ENCODE results near the gene CRIP2. TPM values are rescaled to one million over a fixed set of nuclear protein-coding genes. Genes with fewer than 3 reads are reported as not detected.

Gene CRIP2
- total and polyA plus RNA-seq, 7 donors: 23.1 to 71.8 (median 32.2) TPM

DNA sequence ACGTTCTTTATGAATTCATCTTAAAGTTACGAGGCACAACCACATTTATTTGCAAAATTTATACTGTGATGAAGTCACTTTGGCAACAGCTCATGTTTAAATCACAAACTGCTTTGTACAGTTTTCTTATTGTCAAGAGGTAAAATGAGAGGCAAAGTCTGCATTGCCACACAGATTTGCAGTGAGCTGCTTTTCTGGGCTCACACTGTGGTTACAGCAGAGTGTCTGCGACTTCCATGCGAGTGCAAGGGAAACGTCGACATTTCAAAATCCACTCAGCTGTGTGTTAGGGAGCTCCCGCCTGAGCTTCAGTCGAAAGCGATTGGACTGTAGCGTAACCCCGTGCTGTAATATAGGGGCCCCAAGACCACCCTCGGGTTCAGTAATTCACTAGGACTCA, 42.0 kb upstream of the CRIP2 start:
- H3K9me3 ChIP-seq: no peaks in the 10 kb centered on the region
- no peaks in the 10 kb centered on the region for H3K4me1 ChIP-seq
- 84 to 91% (median 88%) methylated on average over 12 of the region's 12 CpGs for WGBS, 3 donors
- no peaks in the 10 kb centered on the region for H3K36me3 ChIP-seq (ENCODE audit: insufficient read depth in 1 of 2, low read depth in 1 of 2)
- no peak overlapping the region for H3K4me3 ChIP-seq
- ATAC-seq: no peak
- no peak overlapping the region for H3K27ac ChIP-seq
- intact Hi-C loops (cut with DNase I): no loop called here
- H3K27me3 ChIP-seq (ENCODE audit: insufficient read depth in 3 of 3, low read length in 2 of 3): no peaks in the 10 kb centered on the region
- no peak for DNase-seq
- TF ChIP-seq, protein P1, sequence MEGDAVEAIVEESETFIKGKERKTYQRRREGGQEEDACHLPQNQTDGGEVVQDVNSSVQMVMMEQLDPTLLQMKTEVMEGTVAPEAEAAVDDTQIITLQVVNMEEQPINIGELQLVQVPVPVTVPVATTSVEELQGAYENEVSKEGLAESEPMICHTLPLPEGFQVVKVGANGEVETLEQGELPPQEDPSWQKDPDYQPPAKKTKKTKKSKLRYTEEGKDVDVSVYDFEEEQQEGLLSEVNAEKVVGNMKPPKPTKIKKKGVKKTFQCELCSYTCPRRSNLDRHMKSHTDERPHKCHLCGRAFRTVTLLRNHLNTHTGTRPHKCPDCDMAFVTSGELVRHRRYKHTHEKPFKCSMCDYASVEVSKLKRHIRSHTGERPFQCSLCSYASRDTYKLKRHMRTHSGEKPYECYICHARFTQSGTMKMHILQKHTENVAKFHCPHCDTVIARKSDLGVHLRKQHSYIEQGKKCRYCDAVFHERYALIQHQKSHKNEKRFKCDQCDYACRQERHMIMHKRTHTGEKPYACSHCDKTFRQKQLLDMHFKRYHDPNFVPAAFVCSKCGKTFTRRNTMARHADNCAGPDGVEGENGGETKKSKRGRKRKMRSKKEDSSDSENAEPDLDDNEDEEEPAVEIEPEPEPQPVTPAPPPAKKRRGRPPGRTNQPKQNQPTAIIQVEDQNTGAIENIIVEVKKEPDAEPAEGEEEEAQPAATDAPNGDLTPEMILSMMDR (IDR thresholded peaks at IDR 0.05): no peak

DNA sequence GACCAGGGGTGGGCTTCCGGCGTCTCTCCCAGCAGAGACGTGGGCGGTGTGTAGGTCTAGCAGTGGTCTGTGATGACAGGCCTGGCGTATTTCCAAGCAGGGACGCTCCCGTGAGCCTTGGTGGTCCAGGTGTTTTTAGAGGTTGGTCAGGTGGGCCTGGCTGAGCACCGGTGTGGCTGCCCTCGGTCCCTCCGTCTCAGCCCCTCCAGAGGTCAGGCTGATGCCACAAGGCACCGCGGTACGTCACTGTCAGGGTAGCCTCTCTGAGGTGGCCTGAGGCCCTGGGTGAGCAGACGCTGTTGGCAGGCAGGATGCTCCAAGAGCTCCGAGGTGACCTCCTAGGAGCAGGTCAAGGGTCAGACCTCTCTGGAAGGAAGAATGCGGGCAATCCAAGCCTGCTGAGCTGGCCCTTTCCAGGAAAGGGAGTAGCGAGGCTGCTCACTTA, 41.4 kb upstream of the CRIP2 start:
- Histone ChIP-seq H3K9me3 (no peaks in the 10 kb centered on the region), H3K27me3 (ENCODE audit: insufficient read depth in 3 of 3, low read length in 2 of 3) (no peaks in the 10 kb centered on the region), H3K36me3 (ENCODE audit: insufficient read depth in 1 of 2, low read depth in 1 of 2) (no peaks in the 10 kb centered on the region), H3K27ac (no peak overlapping the region), H3K4me3 (no peak overlapping the region), H3K4me1 (no peaks in the 10 kb centered on the region)
- 74 to 85% (median 79%) methylated on average over 17 of the region's 17 CpGs for WGBS, 3 donors
- ATAC-seq: peak in 1 of 4 donors; percentile 21
- intact Hi-C loops (cut with DNase I): no loop called here
- no peak for DNase-seq
- TF ChIP-seq, protein P1 (IDR thresholded peaks at IDR 0.05): no peak

DNA sequence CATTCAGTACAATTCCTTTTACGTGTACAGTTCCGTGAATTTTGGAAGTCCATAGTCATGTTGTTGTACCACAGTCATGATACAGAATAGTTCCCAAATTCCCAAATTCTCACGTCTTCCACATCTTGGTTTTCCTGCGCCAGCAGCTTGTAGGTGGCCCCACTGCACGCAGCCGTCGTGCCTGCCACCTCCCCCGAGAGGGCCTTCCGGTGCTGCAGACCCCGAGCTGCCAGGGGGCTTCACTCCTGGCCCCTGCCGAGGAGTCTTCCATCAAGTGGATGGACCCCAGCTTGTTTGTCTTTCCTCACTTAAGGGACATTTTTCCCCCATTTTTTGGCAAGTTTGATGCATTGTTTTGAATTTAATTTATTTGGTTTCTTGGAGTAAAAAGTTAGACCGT, 38.2 kb upstream of the CRIP2 start:
- Histone ChIP-seq H3K27me3 (ENCODE audit: insufficient read depth in 3 of 3, low read length in 2 of 3) (no peaks in the 10 kb centered on the region), H3K36me3 (ENCODE audit: insufficient read depth in 1 of 2, low read depth in 1 of 2) (no peaks in the 10 kb centered on the region), H3K4me1 (no peaks in the 10 kb centered on the region), H3K9me3 (no peaks in the 10 kb centered on the region), H3K27ac (no peak overlapping the region), H3K4me3 (no peak overlapping the region)
- no peak for ATAC-seq
- no peak for DNase-seq
- TF ChIP-seq, protein P1 (IDR thresholded peaks at IDR 0.05): no peak
- intact Hi-C loops (cut with DNase I): no loop called here
- 85 to 88% (median 87%) methylated on average over 12 of the region's 12 CpGs for WGBS, 3 donors

DNA sequence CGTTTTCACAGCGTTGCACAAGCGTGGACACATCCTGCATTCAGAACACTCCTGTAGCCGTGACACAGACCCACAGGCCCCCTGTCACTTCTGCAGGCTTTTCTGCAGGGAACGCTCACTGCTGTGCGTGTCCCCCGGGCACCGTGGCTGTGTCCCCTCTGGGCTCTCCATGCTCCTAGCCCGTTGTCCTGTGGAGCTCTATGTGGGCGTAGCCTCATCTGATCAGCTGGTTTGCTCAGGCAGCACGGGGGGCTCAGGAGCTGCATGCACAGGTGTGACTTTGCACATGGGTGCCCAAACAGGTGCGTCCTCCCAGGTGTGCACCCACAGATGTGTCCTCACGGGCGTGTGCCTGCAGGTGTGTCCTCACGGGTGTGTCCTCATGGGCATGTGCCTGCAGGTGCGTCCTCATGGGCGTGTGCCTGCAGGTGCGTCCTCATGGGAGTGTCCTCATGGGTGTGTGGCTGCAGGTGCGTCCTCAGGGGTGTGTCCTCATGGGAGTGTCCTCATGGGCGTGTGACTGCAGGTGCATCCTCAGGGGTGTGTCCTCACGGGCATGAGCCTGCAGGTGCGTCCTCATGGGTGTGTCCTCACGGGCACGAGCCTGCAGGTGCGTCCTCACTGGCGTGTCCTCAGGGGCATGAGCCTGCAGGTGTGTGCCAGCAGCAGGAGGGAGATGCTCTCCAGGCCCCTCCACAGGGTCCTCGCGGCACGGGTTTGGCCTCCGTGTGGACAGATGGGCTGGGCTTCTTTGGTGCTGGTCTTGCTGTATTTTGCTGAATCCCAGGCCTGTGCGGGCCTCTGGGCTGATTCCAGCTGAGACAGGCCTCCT, 37.5 kb upstream of the CRIP2 start:
- DNase-seq (no peak), ATAC-seq (no peak)
- Histone ChIP-seq H3K4me3 (no peak overlapping the region), H3K9me3 (no peaks in the 10 kb centered on the region), H3K27ac (no peak overlapping the region), H3K36me3 (ENCODE audit: insufficient read depth in 1 of 2, low read depth in 1 of 2) (peaks cover 0 to under 1% of the 10 kb centered on the region in 2 donors), H3K4me1 (no peaks in the 10 kb centered on the region), H3K27me3 (ENCODE audit: insufficient read depth in 3 of 3, low read length in 2 of 3) (no peaks in the 10 kb centered on the region)
- intact Hi-C loops (cut with DNase I): no loop called here
- TF ChIP-seq, protein P1 (IDR thresholded peaks at IDR 0.05): no peak
- 86 to 92% (median 91%) methylated on average over 30 to 31 of the region's 31 CpGs for WGBS, 3 donors
